K562 (cell line): ENCODE results near the gene NAA40.

Experiments used
- CEBPB ChIP-seq: fragments of 450-650 bp; IDR thresholded peaks from 2 replicates; pipeline ENCODE4 v1.6.1; 2016; ENCODE audit warnings: missing genetic modification characterization, missing compliant biosample characterization
- CHD4 ChIP-seq: fragments of 200-600 bp; sonication (generic); IDR thresholded peaks from 3 replicates; pipeline ENCODE4 v1.6.1; 2012; ENCODE audit warnings: low read depth, mild to moderate bottlenecking, mixed read lengths, low read length, inconsistent platforms; ENCODE audit not compliant: insufficient read depth, insufficient replicate concordance, poor library complexity, severe bottlenecking
- CTCF ChIP-seq, 3 experiments: IDR thresholded peaks in 2 of 3; conservative IDR thresholded peaks in 1 of 3; 2 replicates each; pipeline ENCODE4 v1.5.1; 2011 to 2012; ENCODE audit warnings: low read length in 3 of 3, mild to moderate bottlenecking in 3 of 3, control low read depth in 2 of 3, improper control_type of control experiment in 1 of 3, inconsistent platforms in 1 of 3, low read depth in 1 of 3, mixed read lengths in 1 of 3, moderate library complexity in 1 of 3; ENCODE audit not compliant: insufficient read depth in 2 of 3
- EZH2 ChIP-seq: IDR thresholded peaks from 2 replicates; pipeline ENCODE4 v1.6.1; 2012; ENCODE audit warnings: low read depth, mild to moderate bottlenecking, inconsistent platforms, low read length, borderline replicate concordance
- POLR3G ChIP-seq: IDR thresholded peaks from 2 replicates; pipeline ENCODE4 v1.6.1; 2011; ENCODE audit not compliant: insufficient read length, insufficient replicate concordance; ENCODE audit errors: extremely low read depth
- RBM34 ChIP-seq: fragments of 200-400 bp; formaldehyde crosslinking; IDR thresholded peaks from 2 replicates; pipeline ENCODE4 v1.6.1; 2018; ENCODE audit warnings: low read length, borderline replicate concordance; ENCODE audit not compliant: insufficient read depth
- RNF2 ChIP-seq: sonication (generic); IDR thresholded peaks from 2 replicates; pipeline ENCODE4 v1.6.1; 2016
- RNF219 ChIP-seq: fragments of 250-450 bp; sonication (Bioruptor Pico); IDR thresholded peaks from 2 replicates; pipeline ENCODE4 v1.5.0; 2022; ENCODE audit warnings: mild to moderate bottlenecking
- SMC3 ChIP-seq: conservative IDR thresholded peaks from 2 replicates; pipeline ENCODE4 v1.6.1; 2011; ENCODE audit warnings: low read depth, low read length, improper control_type of control experiment; ENCODE audit not compliant: insufficient read depth
- UBTF ChIP-seq, 2 experiments: IDR thresholded peaks; 2 replicates each; pipeline ENCODE4 v1.6.1; 2012; ENCODE audit warnings: improper control_type of control experiment in 2 of 2, low read depth in 2 of 2, low read length in 2 of 2, borderline replicate concordance in 1 of 2
- ZNF232 ChIP-seq: sonication (generic); formaldehyde crosslinking; IDR thresholded peaks from 2 replicates; pipeline ENCODE4 v1.8.0; 2022; ENCODE audit warnings: mild to moderate bottlenecking, missing genetic modification reagents
- ZNF24 ChIP-seq: fragments of 450-650 bp; IDR thresholded peaks from 2 replicates; pipeline ENCODE4 v1.6.1; 2016
- TF ChIP-seq, protein P1 (sequence below), 2 experiments: fragments of 450-650 bp in 1 of 2; sonication (generic) in 1 of 2; formaldehyde crosslinking; conservative IDR thresholded peaks; 2 replicates each; pipeline versions ENCODE4 v1.4.0 to v1.8.1; 2020 to 2022; ENCODE audit warnings: mild to moderate bottlenecking in 1 of 2, missing genetic modification reagents in 1 of 2
- TF ChIP-seq, protein P2 (sequence below), 3 experiments: fragments of 200-800 bp in 1 of 3; sonication (Bioruptor generic) in 1 of 3; sonication (generic) in 1 of 3; formaldehyde crosslinking in 1 of 3; IDR thresholded peaks; 2 replicates each; pipeline versions ENCODE4 v1.6.1 to v1.8.0; 2016 to 2022; ENCODE audit warnings: mild to moderate bottlenecking in 2 of 3, missing compliant biosample characterization in 2 of 3, missing genetic modification characterization in 2 of 3, missing genetic modification reagents in 1 of 3

GRCh38 chr11:63919267-63920125 lies 19.3 kb upstream of the NAA40 start:
- TF ChIP-seq POLR3G (no peak), CTCF (IDR thresholded peaks at IDR 0.05 in 2 of 3, conservative IDR thresholded peaks at IDR 0.05 in 1 of 3; ENCODE audit: insufficient read depth in 2 of 3, low read depth in 1 of 3, low read length in 3 of 3) (no peak), ZNF24 (no peak), ZNF232 (CRISPR knock-in tag) (no peak), SMC3 (no peak), CHD4 (no peak), RBM34 (no peak), UBTF (IDR thresholded peaks at IDR 0.05; ENCODE audit: borderline replicate concordance in 1 of 2, low read depth in 2 of 2, low read length in 2 of 2) (no peak), EZH2 (no peak), RNF219 (no peak), RNF2 (no peak), CEBPB (no peak)
- TF ChIP-seq, protein P1, sequence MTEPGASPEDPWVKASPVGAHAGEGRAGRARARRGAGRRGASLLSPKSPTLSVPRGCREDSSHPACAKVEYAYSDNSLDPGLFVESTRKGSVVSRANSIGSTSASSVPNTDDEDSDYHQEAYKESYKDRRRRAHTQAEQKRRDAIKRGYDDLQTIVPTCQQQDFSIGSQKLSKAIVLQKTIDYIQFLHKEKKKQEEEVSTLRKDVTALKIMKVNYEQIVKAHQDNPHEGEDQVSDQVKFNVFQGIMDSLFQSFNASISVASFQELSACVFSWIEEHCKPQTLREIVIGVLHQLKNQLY (CRISPR knock-in tag; conservative IDR thresholded peaks at IDR 0.05), result no peak
- TF ChIP-seq, protein P2, sequence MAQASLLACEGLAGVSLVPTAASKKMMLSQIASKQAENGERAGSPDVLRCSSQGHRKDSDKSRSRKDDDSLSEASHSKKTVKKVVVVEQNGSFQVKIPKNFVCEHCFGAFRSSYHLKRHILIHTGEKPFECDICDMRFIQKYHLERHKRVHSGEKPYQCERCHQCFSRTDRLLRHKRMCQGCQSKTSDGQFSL (CRISPR knock-in tag; IDR thresholded peaks at IDR 0.05), result peak; percentile 57; the same call in 1 of the 2 replicates
- TF ChIP-seq, protein P2 (tag; IDR thresholded peaks at IDR 0.05), result no peak
